Fibroblast of gingiva (primary cell): ENCODE measurements around the gene CYGB.
"Not testable (repeated sequence)": the region's sequence is repeated elsewhere in the genome, so short reads cannot be mapped to it uniquely, and the experiment has no call there.

Experiments used
- DNase-seq: peaks from one replicate; pipeline ENCODE4 v3.0.0-alpha.2; 2011; ENCODE audit warnings: low read depth

CYGB gene

GRCh38 chr17:76567634-76568432, 30.3 kb upstream of the CYGB start:
- no peak for DNase-seq

GRCh38 chr17:76566988-76567431, 29.5 kb upstream of the CYGB start:
- no peak for DNase-seq

GRCh38 chr17:76566613-76566943, 29.1 kb upstream of the CYGB start:
- no peak for DNase-seq

- DNase-seq: no peak
Observed at GRCh38 chr17:76565728-76566612, 28.5 kb upstream of the CYGB start.

- DNase-seq: not testable (repeated sequence)
Observed at GRCh38 chr17:76564991-76565727, 27.6 kb upstream of the CYGB start.

- not testable (repeated sequence) for DNase-seq
Observed at GRCh38 chr17:76563359-76563758, 25.9 kb upstream of the CYGB start.

GRCh38 chr17:76562734-76563148, 25.2 kb upstream of the CYGB start:
- DNase-seq: peak; percentile 75

GRCh38 chr17:76561799-76562268, 24.3 kb upstream of the CYGB start:
- DNase-seq: peak; percentile 83

GRCh38 chr17:76561332-76561731, 23.8 kb upstream of the CYGB start:
- DNase-seq: no peak

GRCh38 chr17:76560877-76561221, 23.3 kb upstream of the CYGB start:
- DNase-seq: no peak

GRCh38 chr17:76560036-76560876, 22.7 kb upstream of the CYGB start:
- DNase-seq: no peak

- not testable (repeated sequence) for DNase-seq
Observed at GRCh38 chr17:76559460-76559859, 22.0 kb upstream of the CYGB start.

GRCh38 chr17:76558198-76559095, 20.9 kb upstream of the CYGB start:
- peak; percentile 32 for DNase-seq

- DNase-seq: peak; percentile 96
Observed at GRCh38 chr17:76557368-76558197, 20.1 kb upstream of the CYGB start.

- DNase-seq: peak; percentile 64
Observed at GRCh38 chr17:76556765-76557367, 19.4 kb upstream of the CYGB start.

- no peak for DNase-seq
Observed at GRCh38 chr17:76554131-76554530, 16.6 kb upstream of the CYGB start.

- no peak for DNase-seq
Observed at GRCh38 chr17:76553178-76553908, 15.8 kb upstream of the CYGB start.

GRCh38 chr17:76551685-76552084, 14.2 kb upstream of the CYGB start:
- no peak for DNase-seq
